Neuron (in vitro differentiated cells): ENCODE data around the gene SLC7A8.

Experiments
- H2AFZ ChIP-seq: one replicate; pipeline ENCODE4 v1.6.1; 2013; ENCODE audit warnings: low read depth, mild to moderate bottlenecking, inconsistent platforms, low read length, moderate library complexity
- H3K27me3 ChIP-seq: one replicate; pipeline ENCODE4 v1.6.1; 2013; ENCODE audit warnings: low read length; ENCODE audit not compliant: insufficient read depth
- H3K36me3 ChIP-seq: one replicate; pipeline ENCODE4 v1.6.1; 2013; ENCODE audit warnings: low read length; ENCODE audit not compliant: insufficient read depth
- H3K4me1 ChIP-seq: one replicate; pipeline ENCODE4 v1.6.1; 2013; ENCODE audit warnings: low read length; ENCODE audit not compliant: insufficient read depth
- H3K4me3 ChIP-seq: 2 replicates; pipeline ENCODE4 v1.5.1; 2013; ENCODE audit warnings: mild to moderate bottlenecking, low read length, moderate library complexity
- H3K9me3 ChIP-seq: one replicate; pipeline ENCODE4 v1.6.1; 2013; ENCODE audit warnings: low read length

Gene SLC7A8

DNA sequence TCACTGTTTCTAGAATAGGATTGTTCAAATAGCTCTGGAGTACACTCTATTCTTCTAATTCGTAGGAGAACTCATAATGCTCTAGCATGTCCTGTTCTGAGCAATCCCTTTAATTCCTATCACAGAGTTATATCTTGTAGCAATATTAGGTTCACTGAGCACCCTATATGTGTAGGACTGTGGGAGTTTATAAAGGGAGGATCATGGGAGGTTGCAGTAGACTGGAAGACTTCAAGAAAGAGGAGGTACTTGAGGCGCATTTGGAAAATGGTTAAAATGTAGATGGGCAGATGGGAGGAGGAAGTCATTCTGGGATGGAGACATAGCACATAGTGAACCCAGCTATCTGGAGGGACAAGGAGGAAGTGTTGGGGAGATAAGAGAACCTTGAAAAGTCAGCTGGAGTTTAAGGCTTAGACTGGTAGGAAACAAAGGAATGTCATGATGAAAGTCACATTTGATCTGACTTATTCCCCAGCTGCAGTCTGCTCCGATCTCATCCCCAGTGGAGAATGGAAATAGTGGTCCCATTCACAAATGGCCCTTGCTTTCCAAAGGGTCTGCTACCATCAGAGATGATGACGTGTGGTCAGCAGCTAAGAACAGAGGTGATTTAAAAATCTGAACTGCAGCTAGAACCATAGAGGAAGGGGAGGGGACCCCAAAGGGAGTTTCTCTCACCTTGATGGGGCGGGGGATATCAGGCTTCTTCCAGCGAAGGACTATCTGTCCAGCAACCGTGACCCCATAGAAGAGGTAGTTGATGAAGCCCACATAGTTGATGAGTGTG lies 54.3 kb downstream of the SLC7A8 start:
- Histone ChIP-seq H3K9me3 (no peaks in the 10 kb centered on the region), H2AFZ (no peak overlapping the region), H3K27me3 (no peaks in the 10 kb centered on the region), H3K4me3 (no peak overlapping the region), H3K36me3 (no peaks in the 10 kb centered on the region), H3K4me1 (no peaks in the 10 kb centered on the region)

DNA sequence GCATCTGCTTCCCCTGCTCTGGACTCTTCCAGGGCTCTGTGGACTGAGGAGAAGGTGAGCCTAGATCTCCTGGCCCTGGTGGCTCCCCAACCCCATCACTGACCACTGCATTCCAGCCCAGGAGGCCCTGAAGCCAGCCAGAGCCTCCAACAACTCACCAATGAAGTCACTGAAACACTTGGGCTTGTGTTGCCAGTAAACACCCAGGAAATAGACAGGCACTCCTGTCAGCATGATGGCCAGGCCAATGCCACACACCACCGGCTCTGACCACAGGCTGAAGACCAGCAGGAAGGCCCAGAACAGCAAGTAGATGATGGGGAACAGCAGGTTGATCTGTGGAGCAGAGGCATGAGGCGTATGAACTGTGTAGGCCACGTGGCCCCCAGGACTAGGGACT lies 55.6 kb downstream of the SLC7A8 start:
- no peaks in the 10 kb centered on the region for H3K36me3 ChIP-seq
- no peak overlapping the region for H2AFZ ChIP-seq
- H3K4me3 ChIP-seq: no peak overlapping the region
- H3K9me3 ChIP-seq: no peaks in the 10 kb centered on the region
- H3K4me1 ChIP-seq: no peaks in the 10 kb centered on the region
- no peaks in the 10 kb centered on the region for H3K27me3 ChIP-seq

GRCh38 chr14:23126548-23127278 lies 56.7 kb downstream of the SLC7A8 start:
- H3K36me3 ChIP-seq: no peaks in the 10 kb centered on the region
- H3K27me3 ChIP-seq: no peaks in the 10 kb centered on the region
- no peak overlapping the region for H2AFZ ChIP-seq
- H3K4me3 ChIP-seq: no peak overlapping the region
- H3K4me1 ChIP-seq: no peaks in the 10 kb centered on the region
- H3K9me3 ChIP-seq: no peaks in the 10 kb centered on the region

GRCh38 chr14:23125933-23126524 lies 57.4 kb downstream of the SLC7A8 start:
- Histone ChIP-seq H3K27me3 (no peaks in the 10 kb centered on the region), H3K36me3 (no peaks in the 10 kb centered on the region), H3K4me1 (peaks cover 6% of the 10 kb centered on the region), H2AFZ (no peak overlapping the region), H3K4me3 (no peak overlapping the region), H3K9me3 (no peaks in the 10 kb centered on the region)

DNA sequence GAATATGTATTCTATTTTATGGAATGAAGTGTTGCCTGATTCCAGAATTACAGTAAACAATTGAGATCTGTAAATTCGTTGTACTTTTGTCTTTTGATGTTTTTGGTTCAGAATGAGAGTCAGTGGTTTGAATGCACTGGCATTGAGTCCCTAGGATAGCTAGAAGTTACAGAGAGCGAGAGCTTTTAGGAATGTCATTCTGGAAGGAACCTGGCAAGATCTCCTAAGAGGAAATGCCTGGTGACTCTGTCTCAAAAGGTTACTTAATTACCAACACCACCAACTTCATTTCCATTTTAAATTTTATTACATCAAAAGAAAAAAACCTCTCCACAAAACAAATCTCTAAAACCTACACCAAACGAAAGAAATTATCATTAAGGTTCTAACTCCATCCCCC lies 58.4 kb downstream of the SLC7A8 start:
- H3K36me3 ChIP-seq: no peaks in the 10 kb centered on the region
- H3K4me3 ChIP-seq: no peak overlapping the region
- peaks cover 7% of the 10 kb centered on the region for H3K4me1 ChIP-seq
- no peaks in the 10 kb centered on the region for H3K27me3 ChIP-seq
- no peaks in the 10 kb centered on the region for H3K9me3 ChIP-seq
- no peak overlapping the region for H2AFZ ChIP-seq

DNA sequence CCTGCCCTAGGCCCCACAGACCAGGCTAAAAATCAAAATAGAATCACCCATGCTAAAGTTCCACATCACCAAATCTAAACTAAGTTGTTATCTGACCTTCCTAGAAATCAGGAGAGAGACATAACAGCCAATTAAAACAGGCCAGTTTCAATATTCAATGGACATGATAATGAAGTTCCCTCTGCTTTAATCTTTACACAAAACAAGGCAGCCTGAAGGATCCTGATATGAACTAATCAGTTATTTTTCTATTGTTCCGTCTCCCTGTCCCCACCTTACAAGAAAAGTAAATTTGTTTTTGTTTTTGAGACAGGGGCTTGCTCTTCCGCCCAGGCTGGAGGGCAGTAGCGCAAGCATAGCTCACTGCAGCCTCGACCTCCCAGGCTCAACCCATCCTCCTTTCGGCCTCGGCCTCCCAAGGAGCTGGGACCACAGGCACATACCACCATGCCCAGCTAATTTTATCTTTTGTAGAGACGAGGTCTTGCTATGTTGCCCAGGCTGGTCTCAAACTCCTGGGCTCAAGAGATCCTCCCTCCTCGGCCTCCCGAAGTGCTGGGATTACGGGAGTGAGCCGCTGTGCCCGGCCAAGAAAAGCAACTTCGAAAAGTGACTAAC lies 59.0 kb downstream of the SLC7A8 start:
- Histone ChIP-seq H2AFZ (no peak overlapping the region), H3K27me3 (no peaks in the 10 kb centered on the region)

GRCh38 chr14:23123419-23123818 lies 60.0 kb downstream of the SLC7A8 start:
- no peaks in the 10 kb centered on the region for H3K9me3 ChIP-seq
- peaks cover 7% of the 10 kb centered on the region for H3K4me1 ChIP-seq
- no peaks in the 10 kb centered on the region for H3K36me3 ChIP-seq
- no peak overlapping the region for H3K4me3 ChIP-seq
- H3K27me3 ChIP-seq: no peaks in the 10 kb centered on the region
- H2AFZ ChIP-seq: no peak overlapping the region

More for the DNA sequence above, 59.0 kb downstream of the SLC7A8 start:
- Histone ChIP-seq H3K4me1 (peaks cover 7% of the 10 kb centered on the region), H3K36me3 (no peaks in the 10 kb centered on the region), H3K9me3 (no peaks in the 10 kb centered on the region), H3K4me3 (no peak overlapping the region)

- H3K27me3 ChIP-seq: no peaks in the 10 kb centered on the region
- H2AFZ ChIP-seq: no peak overlapping the region
These were observed 61.4 kb downstream of the SLC7A8 start for GRCh38 chr14:23122086-23122485.

DNA sequence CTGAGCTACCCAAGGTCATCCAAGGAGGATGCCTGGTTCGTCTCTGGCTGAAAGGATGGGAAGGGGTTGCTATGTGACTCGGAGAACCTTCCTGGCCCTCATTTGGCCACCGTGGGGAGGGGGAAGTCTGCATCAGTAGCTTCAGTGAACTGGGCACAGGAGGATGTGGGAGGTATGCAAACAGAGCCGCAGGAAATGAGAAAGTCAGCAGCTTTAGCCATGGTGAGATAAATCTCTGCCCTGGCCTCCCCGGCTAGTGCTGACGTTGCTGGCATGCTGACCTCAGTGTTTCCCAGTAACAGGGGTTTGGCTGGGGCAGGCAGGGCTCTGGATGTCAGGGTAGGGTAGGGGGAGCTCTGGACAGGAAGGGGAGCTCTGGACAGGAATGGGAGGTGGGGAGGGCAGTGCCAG lies 62.1 kb downstream of the SLC7A8 start:
- no peaks in the 10 kb centered on the region for H3K9me3 ChIP-seq
- no peaks in the 10 kb centered on the region for H3K36me3 ChIP-seq
- no peak overlapping the region for H2AFZ ChIP-seq
- H3K4me1 ChIP-seq: peaks cover 7% of the 10 kb centered on the region
- no peak overlapping the region for H3K4me3 ChIP-seq
- no peaks in the 10 kb centered on the region for H3K27me3 ChIP-seq

More at GRCh38 chr14:23122086-23122485, 61.4 kb downstream of the SLC7A8 start:
- Histone ChIP-seq H3K36me3 (no peaks in the 10 kb centered on the region), H3K9me3 (no peaks in the 10 kb centered on the region), H3K4me3 (no peak overlapping the region), H3K4me1 (peaks cover 7% of the 10 kb centered on the region)

DNA sequence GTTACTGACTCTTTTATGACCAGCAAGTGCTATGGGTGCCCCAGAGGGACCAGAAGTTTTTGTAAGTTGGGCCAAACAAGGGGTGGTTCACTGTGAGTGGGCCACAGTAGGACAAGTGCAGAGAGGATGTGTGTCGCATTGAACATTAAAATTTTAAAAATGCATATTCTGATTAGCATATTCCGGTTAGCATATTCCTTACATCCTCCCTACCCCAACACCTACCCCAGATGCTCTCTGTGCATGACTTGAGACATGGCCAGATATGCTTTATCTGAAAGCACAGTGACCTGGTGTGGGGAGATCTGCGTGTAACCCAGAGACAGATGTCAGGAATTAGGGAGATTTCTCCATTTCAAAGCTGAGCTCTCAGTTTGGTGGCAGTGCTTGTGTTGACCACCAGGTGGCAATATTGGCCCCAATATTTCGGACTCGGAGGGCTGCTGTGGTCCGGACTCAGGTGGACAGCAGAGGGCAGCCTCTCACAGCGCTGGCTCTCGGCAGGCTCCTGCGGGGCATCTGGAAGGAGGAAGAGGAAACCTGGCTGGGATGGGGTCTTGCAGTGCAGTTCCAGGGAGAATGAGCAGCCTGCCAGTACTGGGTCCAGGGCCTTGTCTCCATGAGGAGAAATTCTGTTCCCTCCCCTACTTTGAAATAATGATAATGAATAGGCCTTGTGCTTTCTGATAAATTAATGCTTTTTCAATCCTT lies 62.8 kb downstream of the SLC7A8 start:
- H3K9me3 ChIP-seq: no peaks in the 10 kb centered on the region
- H3K4me3 ChIP-seq: no peak overlapping the region
- peaks cover 7% of the 10 kb centered on the region for H3K4me1 ChIP-seq
- no peak overlapping the region for H2AFZ ChIP-seq
- H3K36me3 ChIP-seq: no peaks in the 10 kb centered on the region
- H3K27me3 ChIP-seq: no peaks in the 10 kb centered on the region

DNA sequence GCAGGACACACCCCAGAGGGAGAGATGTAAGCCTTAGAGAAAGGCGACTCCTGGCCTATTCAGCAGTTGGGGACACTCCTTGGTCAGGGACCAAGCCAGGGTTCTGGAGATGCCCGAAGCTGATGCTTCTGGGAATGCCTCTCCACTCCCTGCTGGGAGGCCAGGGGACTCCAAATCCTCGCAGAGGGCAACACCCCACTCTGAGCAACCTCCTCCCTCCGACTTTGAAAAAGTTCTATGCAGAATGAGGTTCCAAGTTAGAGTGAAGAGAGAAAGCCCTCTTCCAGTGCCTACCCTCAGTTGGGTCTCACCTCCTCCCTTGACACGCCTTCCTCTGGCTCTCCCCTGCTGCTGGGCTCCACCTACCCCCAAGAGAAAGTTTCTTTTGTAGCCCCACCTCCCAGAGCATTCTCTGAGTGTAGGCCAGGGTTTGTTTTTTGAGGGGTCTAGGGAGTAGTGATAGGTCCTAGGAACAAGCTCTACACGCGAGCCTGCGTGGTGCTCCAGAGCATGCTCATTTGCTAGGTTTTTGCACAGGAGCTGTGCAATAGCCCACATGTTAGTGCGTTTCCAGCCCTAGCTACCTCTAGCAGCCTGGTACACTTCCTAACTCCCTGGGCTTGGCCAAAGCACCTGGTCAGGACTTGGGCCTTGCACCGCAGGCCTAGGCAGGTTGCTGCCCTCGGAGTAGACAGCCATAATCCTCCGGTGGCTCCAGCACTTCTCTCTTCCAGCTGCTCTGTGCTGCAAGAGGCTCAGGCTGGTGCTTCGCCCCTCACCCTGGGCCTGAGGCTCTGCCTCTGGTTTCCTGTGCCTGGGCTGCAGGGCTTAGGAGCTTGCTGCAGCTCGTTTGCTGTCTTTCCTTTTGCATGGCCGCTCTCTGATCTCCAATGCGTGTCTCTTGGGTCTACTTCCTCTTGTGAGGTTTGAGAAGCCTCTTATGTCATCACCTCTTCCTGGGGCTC lies 63.8 kb downstream of the SLC7A8 start:
- Histone ChIP-seq H3K4me1 (peaks cover 7% of the 10 kb centered on the region), H3K36me3 (no peaks in the 10 kb centered on the region), H3K9me3 (no peaks in the 10 kb centered on the region), H3K4me3 (no peak overlapping the region), H2AFZ (no peak overlapping the region), H3K27me3 (no peaks in the 10 kb centered on the region)
